ENCODE data around the gene SH3PXD2A. TPM values are rescaled to one million over a fixed set of nuclear protein-coding genes. Genes with fewer than 3 reads are reported as not detected.

The SH3PXD2A gene
- total RNA-seq, 1 donor from 2014 or later = 50.3 TPM

DNA sequence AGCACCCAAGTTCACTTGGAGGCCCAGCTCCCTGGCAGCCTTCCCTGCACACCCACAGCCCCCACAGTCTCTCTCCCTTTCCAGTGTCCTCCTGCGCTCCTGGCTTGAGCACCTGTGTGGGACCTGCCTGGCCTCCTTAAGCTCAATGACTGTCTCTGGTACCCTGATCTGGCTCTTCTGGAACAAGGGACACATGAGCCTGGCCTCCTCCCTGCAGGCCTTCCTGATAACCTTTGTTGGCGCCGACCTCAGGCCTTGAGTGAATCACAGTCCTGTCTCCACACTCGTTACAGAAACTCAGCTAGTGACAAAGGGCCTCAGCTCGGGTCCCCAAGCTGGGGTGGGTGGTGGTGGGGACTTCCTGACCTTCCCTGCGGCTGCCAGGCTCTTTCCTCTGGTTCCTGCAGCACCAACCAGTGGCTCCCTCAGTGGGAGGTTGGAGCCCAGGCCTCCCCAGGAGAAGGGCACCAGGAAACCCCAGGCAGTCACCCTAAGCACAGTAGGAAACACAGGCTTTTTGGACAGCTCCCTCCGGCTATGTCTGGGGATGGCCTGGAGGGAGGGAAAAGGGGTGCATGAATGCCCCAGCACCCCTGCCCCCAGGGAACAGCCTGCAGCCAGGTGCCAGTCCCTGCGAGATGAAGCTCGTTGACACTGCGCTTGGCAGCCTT, 147.3 kb downstream of the SH3PXD2A start:
- no peak for DNase-seq (ENCODE audit: low spot score)

DNA sequence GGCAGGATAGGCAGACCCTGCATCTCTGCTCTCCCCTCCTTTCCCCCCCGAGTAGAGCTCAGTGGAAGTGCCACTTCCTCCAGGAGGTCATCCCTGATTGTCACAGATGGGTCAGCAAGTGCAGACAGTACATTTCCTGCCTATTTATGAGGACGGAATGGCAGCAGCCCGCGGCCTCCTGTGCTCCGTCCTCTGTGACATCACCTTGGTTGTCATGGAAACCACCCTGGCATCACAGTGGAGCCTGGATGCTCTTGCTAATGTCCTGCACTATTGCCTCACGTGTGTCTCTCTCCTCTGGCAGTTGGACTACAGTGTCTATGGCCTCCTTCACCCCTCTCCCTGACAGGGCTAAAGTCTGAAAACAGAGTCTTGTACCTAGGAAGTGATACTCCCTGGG, 148.6 kb downstream of the SH3PXD2A start:
- no peak for DNase-seq (ENCODE audit: low spot score)

DNA sequence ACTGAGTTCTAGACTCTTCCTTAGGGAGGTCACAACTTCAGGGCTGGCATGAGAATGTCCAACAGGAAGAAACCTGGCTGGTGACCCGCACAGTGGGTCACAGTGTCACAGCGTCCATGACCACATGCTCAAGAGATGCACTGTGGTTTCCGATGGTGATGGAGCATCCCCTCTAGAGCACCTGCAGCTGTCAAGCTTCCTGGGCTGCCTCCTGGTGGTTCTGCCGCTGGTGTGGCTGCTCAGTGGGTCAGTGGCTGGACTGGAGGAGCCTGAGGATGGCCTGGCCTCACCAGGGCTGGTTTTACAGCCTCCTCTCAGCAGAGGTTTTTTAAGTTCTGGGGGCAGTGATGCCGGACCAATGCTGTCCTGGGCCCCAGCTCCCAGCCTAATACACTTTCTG, 149.3 kb downstream of the SH3PXD2A start:
- DNase-seq (ENCODE audit: low spot score) = no peak

DNA sequence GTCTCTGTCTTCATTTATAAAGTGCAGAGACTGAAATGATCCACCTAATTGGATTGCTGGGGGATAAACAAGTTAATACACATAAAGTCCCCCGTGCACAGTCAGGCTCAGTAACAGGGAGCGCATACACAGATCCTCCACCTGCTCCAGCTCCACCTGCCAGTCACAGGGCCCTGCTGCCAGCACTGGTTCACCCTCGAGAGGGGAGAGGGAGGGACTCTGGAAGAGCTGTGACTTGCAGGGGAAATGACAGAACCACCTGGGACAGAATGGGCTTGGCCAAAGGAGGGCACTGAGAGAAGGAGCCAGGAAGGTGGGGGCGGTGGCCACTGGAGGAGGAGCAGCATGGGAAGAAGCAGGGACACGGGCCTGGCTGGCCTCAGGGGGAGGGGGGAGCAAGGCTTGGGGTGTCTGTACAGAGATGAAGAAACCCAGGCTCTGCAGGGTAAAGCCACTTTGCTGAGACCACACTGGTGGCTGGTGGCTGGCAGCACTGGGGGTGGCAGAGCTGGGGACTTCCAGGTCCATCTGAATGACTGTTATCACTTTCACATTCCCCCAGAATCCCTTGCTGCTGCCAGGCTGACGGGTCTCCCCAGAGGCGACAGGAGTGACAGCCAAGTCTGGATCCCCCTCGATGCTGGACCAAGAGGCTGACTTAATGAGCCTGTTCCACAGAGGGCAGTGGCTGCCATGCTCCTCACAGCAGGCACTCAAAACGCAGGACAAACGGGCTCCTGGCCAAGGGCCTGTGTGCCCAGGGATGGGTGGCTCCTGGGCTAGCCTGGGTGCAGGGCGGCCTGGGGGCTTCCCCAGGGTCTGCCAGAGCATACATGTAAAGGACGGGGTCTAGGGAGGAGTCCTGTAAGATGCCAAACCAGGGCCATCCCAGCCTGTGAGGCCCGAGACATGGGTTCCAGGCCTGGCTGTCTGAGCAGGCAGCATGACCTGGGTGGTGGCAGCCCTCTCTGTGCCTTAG, 151.1 kb downstream of the SH3PXD2A start:
- no peak for DNase-seq (ENCODE audit: low spot score)

DNA sequence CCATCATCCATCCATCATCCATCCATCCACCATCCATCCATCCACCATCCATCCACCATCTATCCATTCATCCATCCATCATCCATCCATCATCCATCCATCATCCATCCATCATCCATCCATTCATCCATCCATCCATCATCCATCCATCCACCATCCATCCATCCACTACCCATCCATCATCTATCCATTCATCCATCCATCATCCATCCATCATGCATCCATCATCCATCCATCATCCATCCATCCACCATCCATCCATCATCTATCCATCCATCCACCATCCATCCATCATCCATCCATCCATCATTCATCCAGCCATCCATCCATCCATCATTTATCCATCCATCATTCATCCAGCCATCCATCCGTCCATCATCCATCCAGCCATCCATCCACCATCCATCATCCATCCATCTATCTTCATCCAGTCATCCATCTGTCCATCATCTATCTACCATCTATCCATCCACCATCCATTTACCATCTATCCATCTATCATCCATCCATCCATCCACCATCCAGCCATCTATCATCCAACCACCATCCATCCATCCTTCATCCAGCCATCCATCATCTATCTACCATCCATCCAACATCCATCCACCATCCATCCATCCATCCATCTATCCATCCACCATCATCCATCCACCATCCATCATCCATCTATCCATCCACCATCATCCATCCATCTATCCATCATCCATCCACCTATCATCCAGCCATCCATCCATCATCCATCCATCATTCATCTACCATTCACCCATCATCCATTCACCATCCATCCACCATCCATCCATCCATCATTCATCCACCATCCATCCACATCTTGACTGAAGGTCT, 153.8 kb downstream of the SH3PXD2A start:
- DNase-seq (ENCODE audit: low spot score) = no peak

DNA sequence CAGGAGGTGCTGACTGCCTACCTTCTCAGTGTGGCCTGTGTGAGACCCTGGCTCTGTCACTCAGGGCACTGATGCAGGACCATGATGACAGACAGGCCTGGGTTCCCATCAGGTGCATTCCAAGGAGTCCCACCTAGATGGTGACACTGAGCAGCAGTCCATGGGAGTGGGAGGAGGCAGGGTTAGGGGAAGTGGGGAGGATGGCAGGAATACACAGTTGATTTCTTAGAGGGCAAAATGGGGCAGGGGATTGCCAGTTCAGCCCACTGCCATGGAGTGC, 155.0 kb downstream of the SH3PXD2A start:
- DNase-seq (ENCODE audit: low spot score) = no peak

DNA sequence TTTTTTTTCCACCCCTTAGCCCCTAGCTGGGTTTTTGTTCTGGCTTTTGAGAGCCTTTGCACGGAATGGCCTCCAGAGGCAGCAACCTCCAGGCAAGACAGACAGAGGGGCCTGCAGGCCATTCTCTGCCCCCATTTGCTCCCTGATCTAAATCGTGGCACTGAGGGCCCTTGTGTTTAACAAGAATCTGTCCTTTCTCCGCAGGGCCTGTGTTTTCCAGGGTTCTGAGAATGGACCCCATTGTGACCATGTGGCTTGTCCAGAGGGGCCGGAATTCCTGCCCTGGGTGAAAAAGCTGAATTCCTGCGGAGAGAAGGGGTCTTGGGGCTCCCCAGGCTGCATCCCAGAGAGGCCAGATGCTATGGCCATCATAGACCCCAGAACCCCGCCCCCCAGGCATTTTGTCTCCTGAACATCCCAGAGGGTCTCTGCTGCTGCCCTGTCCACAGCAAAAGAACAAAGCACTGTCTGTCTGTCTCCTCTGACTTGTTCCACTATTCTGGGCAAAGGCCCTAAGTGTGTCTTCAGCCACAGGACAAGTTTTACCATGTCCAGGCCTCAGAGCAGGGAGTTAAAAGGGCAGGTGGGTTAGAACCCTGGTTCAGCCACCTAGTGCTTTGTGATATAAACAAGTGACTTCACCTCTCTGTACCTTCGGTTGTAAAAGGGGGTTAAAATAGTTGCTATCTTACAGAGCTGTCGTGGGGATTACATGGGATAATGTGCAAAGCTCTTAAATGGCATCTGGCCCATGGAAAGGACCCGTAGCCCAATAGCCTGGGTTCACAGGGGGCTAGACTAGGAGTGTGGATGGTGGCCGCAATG, 155.6 kb downstream of the SH3PXD2A start:
- no peak for DNase-seq (ENCODE audit: low spot score)

DNA sequence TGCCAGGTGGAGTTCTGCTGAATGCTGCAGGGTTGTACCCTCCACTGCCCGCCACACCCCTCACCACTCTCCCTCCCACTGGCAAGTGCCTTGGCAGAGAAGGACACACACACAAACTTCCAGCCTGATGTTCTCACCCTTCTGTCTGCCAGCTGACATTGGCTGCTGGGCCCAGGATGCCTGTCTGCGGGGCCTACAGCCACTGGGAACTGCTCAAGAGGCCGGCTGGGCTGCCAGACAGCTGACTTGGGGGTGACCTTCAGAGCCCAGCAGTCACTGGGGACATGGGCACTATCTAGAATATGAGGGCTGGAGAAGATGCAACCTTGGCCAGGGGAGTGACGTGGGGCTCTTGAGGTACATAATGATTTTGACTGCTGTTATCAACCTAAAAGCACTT, 157.1 kb downstream of the SH3PXD2A start:
- no peak for DNase-seq (ENCODE audit: low spot score)

DNA sequence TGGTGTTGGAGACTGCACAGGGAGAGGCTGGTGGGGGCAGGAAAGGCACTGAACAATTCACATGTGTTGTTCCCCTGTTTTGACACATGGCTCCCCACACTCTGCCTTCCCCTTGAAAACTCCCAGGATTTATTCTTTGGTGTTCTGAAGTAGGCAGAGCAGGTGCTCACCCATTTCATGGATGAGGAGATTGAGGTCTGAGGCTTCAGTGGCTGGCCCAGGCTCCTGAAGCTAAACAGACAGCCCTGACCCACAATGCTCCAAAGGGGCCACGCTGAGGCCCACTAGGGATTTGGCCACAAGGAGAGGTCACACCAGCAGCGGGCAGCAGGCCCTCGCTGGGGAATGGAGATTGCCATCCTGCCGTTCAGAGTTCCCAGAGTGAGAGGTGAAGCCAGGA, 157.6 kb downstream of the SH3PXD2A start:
- no peak for DNase-seq (ENCODE audit: low spot score)

DNA sequence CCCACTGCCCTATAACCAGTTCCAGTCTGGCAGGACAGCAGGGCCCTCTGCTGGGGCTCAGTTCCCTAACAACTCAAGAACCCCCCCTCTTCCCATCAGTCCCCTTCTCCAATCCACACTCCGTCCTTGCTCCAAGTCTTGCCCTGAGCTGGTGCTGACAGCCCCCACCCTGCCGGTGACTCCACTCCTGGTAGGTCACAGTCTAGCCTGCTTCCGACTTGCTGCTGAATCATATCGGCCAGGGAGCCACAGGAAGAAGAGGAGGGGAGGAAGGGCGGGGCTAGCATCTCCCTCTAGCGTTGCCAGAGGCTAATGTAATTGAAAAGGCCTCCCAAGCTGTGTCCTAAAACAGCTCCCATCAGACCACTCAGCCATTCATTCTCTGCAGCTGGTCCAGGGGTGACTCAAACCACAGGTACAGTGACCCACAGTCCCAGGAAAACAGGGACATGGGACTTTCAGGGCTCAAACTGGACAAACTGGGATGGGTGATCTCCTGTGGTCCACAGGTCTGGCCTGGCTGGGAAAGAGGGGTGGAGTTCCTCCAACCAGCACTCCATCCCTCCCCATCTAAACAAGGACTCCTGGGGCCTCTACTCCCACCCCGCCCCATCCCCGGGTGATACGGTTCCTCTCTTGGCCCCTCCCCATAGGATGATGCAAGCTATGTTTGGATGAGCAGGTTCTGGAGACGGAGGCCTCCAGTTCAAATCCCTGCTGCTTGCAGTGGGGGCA, 158.8 kb downstream of the SH3PXD2A start:
- peak; percentile 67 for DNase-seq (ENCODE audit: low spot score)

DNA sequence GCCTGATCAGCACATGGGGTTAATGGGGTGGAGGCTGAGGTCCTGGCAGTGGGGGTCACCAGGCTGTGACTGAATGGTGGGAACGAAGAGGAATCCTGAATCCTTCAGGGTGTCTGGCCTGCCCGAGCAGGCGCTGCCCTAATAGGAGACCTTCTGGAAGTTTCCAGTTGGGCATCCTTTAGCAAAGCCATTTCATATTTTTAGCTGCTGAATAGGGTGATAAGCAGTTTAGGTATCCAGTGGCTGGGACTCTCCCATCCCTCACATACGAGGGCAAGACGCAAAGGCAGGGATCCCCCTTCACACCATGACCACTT, 159.3 kb downstream of the SH3PXD2A start:
- DNase-seq (ENCODE audit: low spot score) = no peak

DNA sequence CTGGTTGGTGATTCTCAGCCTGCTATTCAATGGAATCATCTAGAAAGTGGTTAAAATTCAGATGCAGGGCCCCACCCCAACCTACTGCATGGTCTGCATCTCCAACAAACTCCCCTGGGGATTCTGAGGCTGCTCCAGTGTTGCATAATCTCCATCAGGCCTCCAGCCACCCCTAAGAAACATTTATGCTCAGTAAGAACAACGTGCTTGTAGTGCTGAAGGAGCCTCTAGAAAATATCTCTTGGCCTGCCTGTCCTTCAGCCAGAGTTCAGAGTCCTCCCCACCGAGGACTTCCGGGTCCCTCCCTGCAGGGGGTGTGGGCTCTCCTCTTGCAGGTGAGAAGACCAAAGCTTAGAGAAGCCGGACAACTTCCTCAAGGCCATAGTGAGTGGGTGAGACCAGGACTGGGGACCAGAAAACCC, 159.8 kb downstream of the SH3PXD2A start:
- DNase-seq (ENCODE audit: low spot score) = no peak

DNA sequence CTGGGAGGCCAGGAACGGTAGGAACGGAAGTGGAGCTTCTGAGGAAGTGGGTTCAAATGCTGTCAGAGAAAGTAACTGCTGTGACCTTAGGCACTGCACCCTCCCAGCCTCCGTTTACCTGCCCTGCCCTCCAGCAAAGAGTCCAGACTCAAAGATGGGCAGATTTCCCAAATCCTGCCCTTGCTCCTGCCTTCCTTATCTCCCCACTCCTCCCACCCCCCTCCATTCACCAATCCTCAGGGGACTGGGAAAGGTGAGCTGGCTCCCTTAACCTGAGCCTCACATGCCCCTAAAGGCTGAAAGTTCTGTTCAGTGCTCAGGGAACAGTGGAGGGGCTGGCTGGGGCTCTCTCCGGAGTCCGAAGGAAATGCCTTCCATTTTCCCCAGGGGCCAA, 161.6 kb downstream of the SH3PXD2A start:
- no peak for DNase-seq (ENCODE audit: low spot score)

DNA sequence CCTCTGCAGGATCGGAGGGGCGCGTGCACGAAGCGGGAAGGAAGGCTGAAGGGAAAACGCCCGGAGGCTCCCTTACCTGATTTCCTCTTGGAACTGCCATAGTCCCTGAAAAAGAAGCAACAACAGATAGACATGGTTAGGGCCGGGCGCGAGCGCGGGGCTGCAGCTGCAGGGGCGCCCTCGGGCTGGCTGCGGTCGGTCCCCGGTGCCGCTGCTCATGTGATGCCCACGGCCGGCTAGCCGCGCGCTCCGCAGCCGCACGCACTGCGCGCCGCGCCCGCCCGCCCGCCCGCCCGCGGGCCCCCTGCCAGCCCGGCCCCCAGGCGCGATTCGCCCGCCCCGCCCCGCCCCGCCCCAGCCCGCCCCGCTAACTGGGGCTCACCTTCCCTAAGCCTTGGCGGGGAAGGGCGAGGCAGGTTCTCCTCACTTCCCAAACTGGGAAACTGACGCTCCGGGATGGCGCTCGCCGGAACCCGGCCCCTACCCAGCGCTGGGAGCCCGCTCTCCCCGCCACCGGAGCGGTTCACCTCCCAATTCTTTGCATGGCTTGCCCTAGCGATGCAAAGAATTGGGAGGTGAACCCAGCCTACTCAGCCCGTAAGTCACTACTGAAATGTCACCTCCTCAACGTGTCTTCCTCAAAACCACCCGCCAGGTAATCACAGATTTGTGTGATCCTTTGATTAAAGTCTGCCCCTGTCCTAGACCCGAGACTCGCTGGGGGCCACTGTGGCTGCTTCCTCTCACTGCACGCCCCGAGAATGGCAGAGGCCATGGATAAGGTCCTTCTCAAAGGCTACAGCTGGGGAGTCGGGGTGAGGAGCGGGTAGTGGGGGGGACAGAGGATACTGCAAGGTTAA, 162.2 kb downstream of the SH3PXD2A start:
- DNase-seq (ENCODE audit: low spot score) = no peak

DNA sequence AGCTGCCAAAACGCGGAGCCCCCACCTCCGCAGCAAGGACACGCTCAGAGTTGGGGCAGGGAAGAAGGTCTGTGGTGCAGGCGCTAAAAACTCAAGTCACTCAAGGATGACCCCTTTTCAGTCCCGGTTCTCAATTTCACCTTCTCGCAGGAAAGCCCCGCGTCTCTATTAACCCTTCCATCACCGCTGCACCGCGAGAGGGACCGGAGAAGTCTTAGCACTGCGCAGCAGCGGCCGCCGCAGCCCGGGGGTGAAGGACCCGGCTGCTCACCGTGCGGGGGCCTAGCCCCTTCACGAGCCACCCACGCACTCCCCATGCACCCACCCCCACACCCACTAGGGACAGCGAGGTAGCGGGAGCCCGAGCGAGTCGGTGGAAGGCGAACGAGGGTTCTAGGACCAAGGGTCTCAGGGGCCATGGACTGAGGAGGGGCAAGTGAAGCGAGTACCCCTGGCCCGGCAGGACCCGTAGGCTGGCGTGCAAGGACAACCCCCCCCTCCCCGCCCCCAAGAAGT, 162.9 kb downstream of the SH3PXD2A start:
- no peak for DNase-seq (ENCODE audit: low spot score)

DNA sequence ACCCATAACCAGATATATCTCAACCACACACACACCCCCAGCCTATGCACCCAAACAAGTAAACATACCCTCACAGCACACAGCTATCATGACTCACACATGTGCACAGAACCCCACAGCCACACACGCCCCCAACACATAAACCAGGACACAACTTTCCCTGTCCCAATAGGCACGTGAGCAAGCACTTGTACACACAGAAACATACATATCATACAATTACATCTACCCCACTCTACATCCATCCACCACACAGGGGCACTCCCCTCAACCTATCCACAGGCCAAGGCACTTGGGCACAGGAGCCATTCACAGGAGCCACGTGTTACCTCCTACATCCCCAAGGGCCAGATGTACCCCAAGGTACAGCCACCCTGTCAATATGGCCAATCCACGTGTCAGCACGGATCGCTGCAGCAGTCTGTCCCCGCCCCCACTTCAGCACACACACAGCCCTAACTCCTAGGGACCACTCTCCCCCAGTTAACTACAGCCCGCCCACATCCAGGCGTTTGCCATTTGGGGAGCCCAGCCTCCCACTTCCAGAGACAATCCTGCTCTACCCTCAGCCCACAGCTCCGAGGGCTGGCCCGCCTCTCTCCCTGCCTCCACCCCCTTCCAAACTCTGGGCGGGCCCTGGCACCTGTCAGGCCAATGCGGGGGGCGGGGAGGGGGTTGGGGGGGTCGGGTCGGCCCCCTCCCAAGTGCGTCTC, 163.5 kb downstream of the SH3PXD2A start:
- no peak for DNase-seq (ENCODE audit: low spot score)

DNA sequence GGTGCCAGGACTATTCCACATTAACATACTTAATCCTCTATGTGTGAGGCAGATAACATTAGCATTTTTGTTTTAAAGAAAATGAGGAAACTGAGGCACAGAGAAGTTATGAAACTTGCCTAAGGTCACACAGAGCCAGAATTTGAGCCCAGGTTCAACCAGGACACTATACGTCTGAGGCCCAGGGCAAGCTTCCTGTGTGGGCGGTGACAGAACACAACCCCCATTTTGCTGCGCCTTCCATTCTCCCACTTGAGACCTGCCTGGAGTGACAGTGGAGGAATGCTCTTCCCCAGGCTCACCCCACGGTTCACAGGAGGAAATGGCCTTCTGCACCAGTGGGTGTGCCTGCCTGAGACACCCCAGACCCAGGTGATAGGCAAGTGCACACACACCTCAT, 164.1 kb downstream of the SH3PXD2A start:
- no peak for DNase-seq (ENCODE audit: low spot score)

DNA sequence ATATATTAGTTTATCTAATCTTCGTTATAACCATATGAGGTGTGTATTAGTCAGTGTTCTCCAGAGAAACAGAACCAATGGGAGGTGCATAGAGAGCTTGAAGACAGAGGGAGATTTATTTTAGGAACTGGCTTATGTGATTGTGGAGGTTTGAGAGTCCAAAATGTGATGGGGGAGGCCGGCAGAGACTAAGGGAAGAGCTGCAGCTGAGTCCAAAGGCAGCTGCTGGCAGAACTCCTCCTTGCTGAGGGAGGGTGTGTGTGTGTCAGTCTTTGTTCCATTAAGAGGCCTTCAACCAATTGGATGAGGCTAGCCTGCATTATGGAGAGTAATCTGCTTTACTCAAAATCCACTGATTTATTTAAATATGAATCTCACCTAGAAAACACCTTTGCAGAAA, 165.1 kb downstream of the SH3PXD2A start:
- DNase-seq (ENCODE audit: low spot score) = no peak

DNA sequence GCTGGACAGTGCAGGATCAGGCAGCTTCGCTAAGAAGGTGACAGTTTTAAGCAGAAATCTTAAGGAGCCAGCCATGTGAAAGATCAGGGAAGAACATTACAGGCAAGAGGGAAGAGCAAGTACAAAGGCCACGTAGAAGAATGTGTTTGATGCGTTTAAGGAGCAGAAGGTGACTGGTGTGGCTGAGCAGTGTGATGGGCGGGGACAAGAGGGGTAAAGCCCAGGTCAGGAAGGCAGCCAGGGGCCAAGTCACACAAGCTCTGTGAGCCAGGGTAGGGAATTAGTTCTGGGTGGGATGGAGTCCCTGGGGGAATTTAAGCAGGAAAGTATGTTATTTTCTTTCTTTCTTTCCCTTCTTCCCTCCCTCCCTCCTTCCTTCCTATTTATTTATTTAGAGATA, 166.9 kb downstream of the SH3PXD2A start:
- no peak for DNase-seq (ENCODE audit: low spot score)
